HG03095 (cell line): ENCODE data around the gene MGAT4A.
"Not testable (repeated sequence)": the region's sequence is repeated elsewhere in the genome, so short reads cannot be mapped to it uniquely, and the experiment has no call there.

Experiments
- ATAC-seq: cut with Tn5 transposase; IDR thresholded peaks from one replicate; pipeline ENCODE4 v1.9.1; 2021; ENCODE audit warnings: moderate library complexity; ENCODE audit not compliant: unreplicated experiment

Gene MGAT4A

DNA sequence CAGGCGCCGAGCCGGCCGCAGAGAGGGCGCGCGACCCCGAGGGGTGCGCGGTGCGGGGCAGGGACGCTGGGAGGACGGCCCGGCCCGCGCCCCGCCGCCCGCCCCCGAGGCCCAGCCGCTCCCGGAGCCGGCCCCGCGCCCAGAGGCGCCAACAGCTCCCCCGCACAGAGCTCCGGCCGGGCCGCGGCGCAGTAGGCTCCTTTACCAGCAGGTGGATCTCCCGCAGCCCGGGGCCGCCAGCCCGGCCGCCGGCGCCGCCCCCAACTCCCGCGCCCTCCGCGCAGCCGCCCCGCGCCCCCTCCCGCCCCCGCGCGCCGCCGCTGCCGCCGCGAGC lies 258 bp downstream of the MGAT4A start:
- peak; percentile 36 for ATAC-seq

GRCh38 chr2:98730053-98730706 lies 752 bp downstream of the MGAT4A start:
- peak; percentile 13 for ATAC-seq

- no peak for ATAC-seq
Measured at GRCh38 chr2:98729652-98730051, 1.3 kb downstream of the MGAT4A start.

DNA sequence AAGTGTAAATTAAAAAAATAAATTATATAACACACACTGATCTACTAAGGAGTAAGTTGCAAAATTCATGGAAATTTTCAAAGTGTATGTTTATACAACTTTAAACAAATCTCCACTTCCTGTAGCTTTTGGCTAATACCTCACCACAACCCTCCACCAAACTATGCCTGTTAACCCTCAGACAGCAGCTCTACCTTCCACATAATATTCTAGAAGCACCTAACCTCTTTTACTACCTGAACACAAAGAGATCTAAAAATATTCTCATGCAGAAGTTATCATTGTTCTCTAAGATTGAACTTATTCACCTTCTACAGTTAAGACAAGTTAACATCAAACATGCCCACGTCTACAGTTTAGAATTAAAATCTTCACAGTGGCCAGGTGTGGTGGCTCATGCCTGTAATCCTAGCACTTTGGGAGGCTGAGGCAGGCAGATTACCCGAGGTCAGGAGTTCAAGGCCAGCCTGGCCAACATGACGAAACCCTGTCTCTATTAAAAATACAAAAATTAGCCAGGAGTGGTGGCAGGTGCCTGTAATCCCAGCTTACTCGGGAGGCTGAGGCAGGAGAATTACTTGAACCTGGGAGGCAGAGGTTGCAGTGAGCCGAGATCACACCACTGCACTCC lies 2.7 kb downstream of the MGAT4A start:
- ATAC-seq: not testable (repeated sequence)

DNA sequence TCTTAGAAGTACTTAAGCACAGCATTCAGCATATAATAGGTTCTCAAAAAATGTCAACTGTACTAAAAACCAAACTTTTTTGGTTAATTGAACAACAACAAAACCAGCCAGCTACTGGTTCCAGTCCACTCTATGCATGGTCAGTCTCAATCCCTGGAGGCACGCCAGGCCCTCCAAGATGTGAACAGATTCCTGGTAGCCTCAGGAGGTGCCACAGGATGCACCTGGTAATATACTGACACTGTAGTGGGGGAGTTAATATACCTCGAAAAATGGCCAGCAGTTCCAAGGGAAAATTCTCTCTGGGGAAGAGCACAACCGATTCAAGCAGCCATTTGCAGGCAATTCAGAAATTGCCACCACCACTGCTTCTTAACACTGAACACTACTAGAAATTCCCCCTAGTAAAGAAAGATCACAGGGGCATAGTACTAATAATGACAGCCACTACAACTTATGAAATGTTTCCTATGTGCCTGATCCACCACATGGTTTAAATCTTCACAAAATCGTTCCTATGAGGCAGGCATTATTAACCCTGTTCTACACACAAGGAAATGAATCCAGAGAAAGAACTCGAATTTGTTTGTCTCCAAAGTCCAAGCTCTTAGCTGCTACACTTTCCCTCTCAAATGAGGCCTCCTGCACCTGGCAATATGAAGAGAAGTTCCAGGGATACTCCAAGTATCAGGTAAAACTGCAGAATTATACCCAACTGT lies 3.4 kb downstream of the MGAT4A start:
- ATAC-seq: no peak

- no peak for ATAC-seq
Measured at GRCh38 chr2:98726735-98727368, 4.1 kb downstream of the MGAT4A start.

DNA sequence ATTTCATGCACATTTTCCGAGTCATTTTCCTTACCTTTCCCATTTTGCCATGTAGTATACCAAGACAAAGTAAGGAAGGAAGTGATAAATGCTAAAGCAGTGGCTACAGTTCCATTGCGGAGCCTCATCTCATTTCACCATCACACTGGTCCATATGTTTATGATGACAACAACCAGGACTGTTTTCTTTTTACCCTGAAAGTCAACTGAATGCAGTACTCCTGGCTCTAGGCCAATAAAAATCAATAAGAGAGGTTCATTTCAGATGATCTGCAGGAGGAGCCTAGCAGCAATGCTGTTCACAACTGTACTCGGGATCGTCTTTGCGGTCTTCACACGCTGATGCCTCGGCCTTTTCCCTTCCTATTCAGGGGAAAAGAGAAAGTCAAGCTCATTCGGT lies 4.7 kb downstream of the MGAT4A start:
- no peak for ATAC-seq

- no peak for ATAC-seq
Measured at GRCh38 chr2:98720286-98720685, 10.6 kb downstream of the MGAT4A start.

GRCh38 chr2:98717621-98718020 lies 13.3 kb downstream of the MGAT4A start:
- no peak for ATAC-seq

DNA sequence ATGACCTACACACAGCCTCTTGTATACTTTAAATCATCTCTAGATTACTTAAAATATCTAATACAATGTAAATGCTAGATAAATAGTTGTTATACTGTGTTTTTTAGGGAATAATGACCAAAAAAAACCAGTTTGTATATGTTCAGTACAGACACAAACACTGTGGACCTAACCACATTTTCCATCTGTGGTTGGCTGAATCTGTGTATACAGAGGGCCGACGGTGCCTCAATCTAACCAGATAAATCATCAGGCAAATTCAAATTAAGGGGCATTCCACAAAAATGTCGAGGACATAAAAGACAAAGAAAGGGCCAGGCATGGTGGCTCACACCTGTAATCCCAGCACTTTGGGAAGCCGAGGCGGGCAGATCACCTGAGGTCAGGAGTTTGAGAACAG lies 14.1 kb downstream of the MGAT4A start:
- ATAC-seq: no peak

DNA sequence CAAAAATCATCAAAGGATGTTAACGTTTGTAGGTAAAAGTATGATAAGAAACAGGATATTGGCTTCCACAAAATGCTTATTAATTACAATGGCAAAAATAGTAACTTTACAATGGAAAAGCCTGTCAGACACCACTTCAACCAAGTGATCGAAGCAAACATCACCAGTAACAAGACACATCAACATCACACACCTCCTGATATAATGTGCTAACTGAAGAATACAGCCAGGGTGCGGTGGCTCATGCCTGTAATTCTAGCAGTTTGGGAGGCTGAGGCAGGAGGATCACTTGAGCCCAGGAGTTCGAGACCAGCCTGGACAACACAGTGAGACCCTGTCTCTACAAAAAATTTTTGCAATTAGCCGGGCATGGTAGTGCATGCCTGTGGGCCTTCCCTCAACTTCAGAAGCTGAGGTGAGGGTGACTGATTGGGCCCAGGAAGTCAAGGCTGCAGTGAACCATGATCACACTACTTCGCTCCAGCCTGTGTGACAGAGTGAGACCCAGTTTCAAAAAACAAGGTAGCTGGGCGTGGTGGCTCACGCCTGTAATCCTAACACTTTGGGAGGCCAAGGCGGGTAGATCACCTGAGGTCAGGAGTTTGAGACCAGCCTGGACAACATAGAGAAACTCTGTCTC lies 15.0 kb downstream of the MGAT4A start:
- no peak for ATAC-seq

GRCh38 chr2:98713332-98714015 lies 17.5 kb downstream of the MGAT4A start:
- peak; percentile 83 for ATAC-seq

GRCh38 chr2:98712145-98712544 lies 18.8 kb downstream of the MGAT4A start:
- no peak for ATAC-seq

DNA sequence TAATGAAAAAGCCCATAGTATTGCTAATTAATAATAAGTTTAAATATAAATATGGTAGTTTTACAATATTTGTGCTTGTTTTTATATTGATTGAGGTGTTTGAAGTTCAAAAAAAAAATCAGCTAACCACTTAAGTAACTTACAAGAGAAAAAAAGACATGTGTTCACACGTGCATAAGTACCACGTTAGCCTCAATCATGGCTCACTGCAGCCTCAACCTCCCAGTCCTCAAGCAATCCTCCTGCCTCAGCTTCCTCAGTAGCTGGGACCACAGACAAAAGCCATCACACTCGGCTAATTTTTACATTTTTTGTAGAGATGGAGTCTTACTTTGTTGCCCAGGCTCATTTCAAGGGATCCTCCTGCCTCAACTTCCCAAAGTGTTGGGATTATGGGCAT lies 19.4 kb downstream of the MGAT4A start:
- ATAC-seq: no peak

GRCh38 chr2:98710734-98711133 lies 20.2 kb downstream of the MGAT4A start:
- no peak for ATAC-seq

GRCh38 chr2:98709535-98709934 lies 21.4 kb downstream of the MGAT4A start:
- ATAC-seq: no peak

DNA sequence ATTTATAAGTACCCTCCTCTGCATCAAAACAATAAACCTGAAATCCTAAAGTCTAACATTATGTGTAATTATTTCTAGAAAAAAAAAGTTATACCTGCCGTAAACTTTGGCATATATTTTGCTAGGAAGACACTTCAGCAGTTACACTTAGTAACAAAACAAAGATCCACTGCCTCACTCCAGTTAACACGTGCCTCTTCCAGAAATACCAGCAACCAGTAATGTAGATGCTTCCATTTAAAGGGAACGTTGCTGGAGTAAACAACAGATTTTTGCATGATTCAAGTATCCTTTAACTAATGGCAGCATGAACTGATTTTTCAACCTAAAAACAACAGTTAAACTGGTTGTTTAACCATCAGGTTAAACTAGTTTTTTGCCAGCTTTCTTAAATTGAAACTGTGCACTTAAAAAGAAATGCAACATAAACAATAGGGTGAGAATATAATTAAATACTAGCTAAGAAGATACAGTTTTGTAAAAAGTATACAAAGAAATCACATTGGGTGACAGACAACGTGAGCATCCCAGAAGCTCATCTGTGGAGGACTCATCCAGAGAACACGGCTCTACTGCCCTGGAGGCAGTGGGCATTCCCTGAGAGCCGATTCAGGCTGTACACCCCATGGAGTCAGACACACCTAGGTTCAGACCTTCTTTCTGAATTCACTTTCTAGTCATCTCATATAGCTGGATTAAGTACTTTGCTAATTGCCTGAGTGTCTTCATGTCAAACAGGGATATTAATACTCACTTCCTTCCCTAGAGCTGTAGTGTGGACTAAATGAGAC lies 22.3 kb downstream of the MGAT4A start:
- no peak for ATAC-seq

- no peak for ATAC-seq
Measured at GRCh38 chr2:98706591-98706990, 24.3 kb downstream of the MGAT4A start.

DNA sequence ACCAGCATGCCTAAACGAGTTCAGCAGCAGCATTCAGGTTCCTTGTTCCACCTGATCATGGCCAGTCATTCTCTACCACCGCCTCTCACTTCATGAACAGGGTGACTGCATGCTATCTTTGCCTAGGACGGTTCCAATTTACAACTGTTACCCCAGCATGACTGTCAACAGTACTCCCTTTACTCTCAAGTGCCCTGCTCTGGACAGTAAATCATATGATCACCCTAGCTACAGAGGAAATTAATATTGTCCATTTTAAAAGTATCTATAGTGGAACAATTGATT lies 25.7 kb downstream of the MGAT4A start:
- no peak for ATAC-seq
